Lower lobe of right lung (tissue), 2 donors: ENCODE measurements around the gene EMP1. TPM values are rescaled to one million over a fixed set of nuclear protein-coding genes. Genes with fewer than 3 reads are reported as not detected.
A peak's percentile ranks its signal among the peaks of the same experiment; 100 is the strongest.

Experiments used
- ATAC-seq, 2 donors: fragments of 200-7000 bp; cut with Tn5 transposase; one replicate each; pipeline ENCODE4 v1.9.1; 2020 to 2022; ENCODE audit warnings: mild to moderate bottlenecking in 2 of 2, moderate library complexity in 2 of 2
- DNase-seq: peaks from one replicate; pipeline ENCODE4 v3.0.0-alpha.2; 2020
- H3K27ac ChIP-seq: fragments of 200-600 bp; one replicate; pipeline ENCODE4 v1.8.0; 2022
- H3K27me3 ChIP-seq: fragments of 200-600 bp; one replicate; pipeline ENCODE4 v1.8.0; 2022; ENCODE audit warnings: low read depth
- H3K36me3 ChIP-seq: fragments of 200-600 bp; one replicate; pipeline ENCODE4 v1.8.0; 2022; ENCODE audit warnings: mild to moderate bottlenecking
- H3K4me1 ChIP-seq: fragments of 200-600 bp; one replicate; pipeline ENCODE4 v1.8.0; 2022
- H3K4me3 ChIP-seq: fragments of 200-600 bp; one replicate; pipeline ENCODE4 v1.8.0; 2022; ENCODE audit warnings: mild to moderate bottlenecking
- H3K9me3 ChIP-seq: fragments of 200-600 bp; one replicate; pipeline ENCODE4 v1.8.0; 2022
- intact Hi-C: fragments of 100-400 bp; cut with DNase I; formaldehyde crosslinking; loops from one replicate; pipeline ENCODE4 v1.11.0; 2022
- total RNA-seq: library from RNA; stranded (reverse); fragmentation: NEBNext Ultra II Directional; extraction: Animal tissue kit (Norgen Biotek cat#: 25700); gene quantifications from one replicate; pipeline ENCODE4 v1.2.1, GENCODE V29; 2021
- TF ChIP-seq, protein P1 (sequence below): fragments of 200-600 bp; IDR thresholded peaks from one replicate; pipeline ENCODE4 v1.8.0; 2022; ENCODE audit warnings: antibody characterized with exemption, mild to moderate bottlenecking
- donor health status: DM: no; HTN: yes; CAD: no; lungs with severe emphysema.

The EMP1 gene
- total RNA-seq, 1 donor from 2014 or later, result 195 TPM

DNA sequence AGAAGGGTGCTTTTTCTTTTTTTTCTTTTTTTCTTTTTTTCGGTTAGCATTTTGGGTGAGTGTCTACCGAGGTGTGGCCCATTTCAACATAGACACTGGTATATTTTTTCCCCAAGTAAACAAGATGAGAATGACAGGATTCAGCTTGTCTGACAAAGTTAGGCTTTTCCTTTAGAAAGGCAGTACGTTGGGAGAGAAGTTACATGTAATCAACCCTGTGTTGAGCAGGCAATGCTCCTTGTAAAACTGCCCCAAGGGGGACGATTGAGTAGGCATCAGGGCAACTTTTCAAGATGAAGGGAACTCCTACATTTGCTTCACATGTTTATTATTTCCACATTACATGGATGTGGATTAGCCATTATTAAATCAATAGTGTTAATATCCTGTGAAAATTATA, 1.7 kb downstream of the EMP1 start:
- DNase-seq, result no peak
- no peak for ATAC-seq
- Histone ChIP-seq H3K27ac (peak overlapping the region; percentile 92), H3K4me1 (peaks cover 66% of the 10 kb centered on the region), H3K36me3 (no peaks in the 10 kb centered on the region), H3K9me3 (no peaks in the 10 kb centered on the region), H3K4me3 (peak overlapping the region; percentile 62), H3K27me3 (no peaks in the 10 kb centered on the region)
- intact Hi-C loops, result no loop called here
- TF ChIP-seq, protein P1, sequence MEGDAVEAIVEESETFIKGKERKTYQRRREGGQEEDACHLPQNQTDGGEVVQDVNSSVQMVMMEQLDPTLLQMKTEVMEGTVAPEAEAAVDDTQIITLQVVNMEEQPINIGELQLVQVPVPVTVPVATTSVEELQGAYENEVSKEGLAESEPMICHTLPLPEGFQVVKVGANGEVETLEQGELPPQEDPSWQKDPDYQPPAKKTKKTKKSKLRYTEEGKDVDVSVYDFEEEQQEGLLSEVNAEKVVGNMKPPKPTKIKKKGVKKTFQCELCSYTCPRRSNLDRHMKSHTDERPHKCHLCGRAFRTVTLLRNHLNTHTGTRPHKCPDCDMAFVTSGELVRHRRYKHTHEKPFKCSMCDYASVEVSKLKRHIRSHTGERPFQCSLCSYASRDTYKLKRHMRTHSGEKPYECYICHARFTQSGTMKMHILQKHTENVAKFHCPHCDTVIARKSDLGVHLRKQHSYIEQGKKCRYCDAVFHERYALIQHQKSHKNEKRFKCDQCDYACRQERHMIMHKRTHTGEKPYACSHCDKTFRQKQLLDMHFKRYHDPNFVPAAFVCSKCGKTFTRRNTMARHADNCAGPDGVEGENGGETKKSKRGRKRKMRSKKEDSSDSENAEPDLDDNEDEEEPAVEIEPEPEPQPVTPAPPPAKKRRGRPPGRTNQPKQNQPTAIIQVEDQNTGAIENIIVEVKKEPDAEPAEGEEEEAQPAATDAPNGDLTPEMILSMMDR, result no peak

DNA sequence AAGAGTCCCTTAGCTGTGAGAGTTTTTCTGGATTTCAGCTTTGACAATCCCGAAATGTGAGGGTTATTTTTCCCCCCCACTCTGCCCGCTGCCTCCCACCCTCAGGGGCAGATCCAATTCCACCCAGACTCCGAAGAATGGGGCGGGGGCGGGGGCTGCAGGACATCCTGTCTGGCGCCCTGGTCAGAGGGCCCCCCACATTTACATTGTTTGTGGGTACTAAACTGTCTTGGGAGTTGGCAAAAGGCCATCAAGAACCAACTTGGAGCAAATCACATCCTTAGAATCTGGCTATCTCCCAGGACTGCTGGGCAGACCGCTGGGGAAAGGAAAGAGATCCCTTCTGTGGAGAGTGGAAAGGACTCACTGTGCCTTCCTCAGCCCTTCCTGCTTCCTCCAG, 2.4 kb downstream of the EMP1 start:
- H3K27ac ChIP-seq, result peak overlapping the region; percentile 92
- ATAC-seq (no peak), DNase-seq (no peak)
- peaks cover 72% of the 10 kb centered on the region for H3K4me1 ChIP-seq
- no peaks in the 10 kb centered on the region for H3K36me3 ChIP-seq
- no peaks in the 10 kb centered on the region for H3K27me3 ChIP-seq
- TF ChIP-seq, protein P1, result no peak
- H3K9me3 ChIP-seq, result no peaks in the 10 kb centered on the region
- intact Hi-C loops, result no loop called here
- peak overlapping the region; percentile 62 for H3K4me3 ChIP-seq

DNA sequence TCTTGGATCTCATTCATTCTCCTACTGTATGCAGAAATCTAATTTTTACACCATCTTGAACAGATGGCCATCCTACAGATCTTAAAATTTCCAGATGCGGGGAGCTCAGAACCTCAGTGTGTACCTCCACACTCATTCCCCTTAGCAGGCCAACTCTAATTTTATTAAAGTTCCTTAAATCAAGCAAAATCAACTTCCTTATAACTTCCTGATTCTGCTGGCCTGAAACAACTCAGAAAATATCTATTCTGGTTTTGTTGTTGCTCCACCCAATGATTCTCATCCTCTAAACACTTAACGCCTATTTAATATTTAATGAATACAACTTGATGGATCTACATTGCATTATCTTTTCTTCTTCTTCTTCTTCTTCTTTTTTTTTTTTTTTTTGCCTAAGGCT, 3.1 kb downstream of the EMP1 start:
- peak overlapping the region; percentile 92 for H3K27ac ChIP-seq
- H3K27me3 ChIP-seq, result no peaks in the 10 kb centered on the region
- peaks cover 78% of the 10 kb centered on the region for H3K4me1 ChIP-seq
- peaks cover 6% of the 10 kb centered on the region for H3K36me3 ChIP-seq
- no peaks in the 10 kb centered on the region for H3K9me3 ChIP-seq
- intact Hi-C loops, result no loop called here
- DNase-seq (no peak), ATAC-seq (no peak)
- TF ChIP-seq, protein P1, result no peak
- peak overlapping the region; percentile 62 for H3K4me3 ChIP-seq

DNA sequence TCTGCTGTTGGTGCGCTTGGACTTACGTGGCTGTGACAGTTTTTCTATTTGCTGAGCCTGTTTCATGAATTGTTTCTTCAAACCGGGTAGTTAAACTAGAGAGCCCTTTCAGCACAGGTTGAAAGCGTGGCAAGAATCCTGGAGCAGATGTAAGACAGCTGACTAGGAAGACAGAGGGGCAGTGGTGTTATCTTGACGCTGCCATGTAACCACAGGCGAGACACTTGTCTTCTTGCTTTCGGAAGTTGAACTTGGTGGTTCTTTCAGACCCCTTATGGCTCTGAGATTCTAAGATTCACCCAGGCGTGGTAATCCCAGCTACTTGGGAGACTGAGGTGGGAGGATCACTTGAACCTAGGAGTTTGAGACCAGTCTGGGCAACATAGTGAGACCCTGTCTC, 4.3 kb downstream of the EMP1 start:
- Histone ChIP-seq H3K4me1 (peaks cover 82% of the 10 kb centered on the region), H3K27me3 (no peaks in the 10 kb centered on the region), H3K36me3 (peaks cover 6% of the 10 kb centered on the region), H3K4me3 (no peak overlapping the region), H3K27ac (peak overlapping the region; percentile 92), H3K9me3 (no peaks in the 10 kb centered on the region)
- intact Hi-C loops, result no loop called here
- no peak for ATAC-seq
- DNase-seq, result no peak
- TF ChIP-seq, protein P1, result no peak

DNA sequence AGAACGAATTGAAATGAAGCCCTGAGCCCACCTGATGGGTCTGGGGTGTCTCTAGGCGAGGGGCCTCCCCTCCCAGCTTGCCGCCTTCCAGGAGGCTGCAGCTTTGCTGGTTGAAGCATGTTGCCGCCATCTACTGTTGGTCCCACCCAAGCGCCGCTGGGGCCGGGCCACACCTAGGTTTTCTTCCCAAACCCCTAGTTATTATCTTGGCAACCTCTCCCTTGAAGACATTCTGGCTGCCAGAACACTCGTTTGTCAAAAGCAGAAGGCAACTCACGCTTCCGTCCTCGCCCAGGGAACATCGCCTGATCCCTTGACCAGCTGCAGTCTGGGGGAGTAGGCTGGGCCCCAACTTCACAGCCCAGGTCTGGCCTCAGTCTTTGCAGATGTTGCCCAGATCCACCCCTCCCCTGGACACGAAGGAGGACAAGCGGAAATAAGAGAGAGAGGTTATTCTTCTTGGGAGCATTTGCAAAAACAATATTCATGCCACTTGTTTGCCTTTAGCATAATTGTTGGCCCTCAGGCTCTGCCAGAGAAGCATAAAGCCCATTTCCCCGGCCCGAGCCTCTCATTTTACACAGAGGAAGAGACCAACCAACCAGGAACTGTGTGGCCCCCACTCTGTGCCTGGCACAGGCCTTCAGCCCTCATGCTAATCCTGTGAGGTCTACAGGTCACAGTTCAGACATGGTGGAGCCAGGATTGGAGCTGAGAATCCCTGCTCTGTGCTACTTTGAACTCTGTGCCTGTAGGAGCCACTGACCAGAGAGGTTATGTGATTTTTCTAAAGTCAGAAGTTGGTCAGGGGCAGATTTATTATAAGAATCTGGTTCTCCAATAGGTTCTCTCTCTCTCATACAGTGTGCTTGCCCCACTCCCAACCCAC, 6.8 kb downstream of the EMP1 start:
- Histone ChIP-seq H3K27me3 (no peaks in the 10 kb centered on the region), H3K9me3 (no peaks in the 10 kb centered on the region), H3K4me3 (no peak overlapping the region), H3K27ac (peak overlapping the region; percentile 66), H3K36me3 (peaks cover 6% of the 10 kb centered on the region), H3K4me1 (peaks cover 98% of the 10 kb centered on the region)
- ATAC-seq (peak in 1 of 2 donors; percentile 25), DNase-seq (peak; percentile 50)
- intact Hi-C loops, result no loop called here
- TF ChIP-seq, protein P1, result peak; percentile 28
